Measurements from ENCODE around the gene TXNDC17.

DNA sequence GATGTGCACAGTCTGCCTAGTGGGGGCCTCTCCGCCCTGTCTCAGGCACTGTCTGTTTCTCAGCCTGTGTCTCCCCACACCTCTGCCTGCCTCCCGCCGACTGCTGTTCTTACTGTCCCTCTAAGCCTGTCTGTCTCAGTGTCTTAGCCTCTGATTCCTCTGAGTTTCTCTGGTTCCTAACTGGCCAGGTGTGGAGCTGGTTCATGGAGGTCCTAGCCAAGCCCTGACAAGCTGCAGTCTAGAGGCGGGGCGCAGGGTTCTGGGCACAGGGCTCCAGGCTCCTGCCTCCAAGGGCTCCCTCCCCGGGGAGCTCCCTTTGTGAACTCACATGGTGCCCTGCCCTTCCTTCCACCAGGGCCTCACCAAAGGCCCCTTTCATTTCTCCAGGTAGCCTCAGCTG lies 30.1 kb downstream of the TXNDC17 start:
- TF ChIP-seq HDAC2 (IDR thresholded peaks at IDR 0.05), result no peak
- TF ChIP-seq POLR2AphosphoS2 (IDR thresholded peaks at IDR 0.05; ENCODE audit: low read length), result no peak
- no peak for TF ChIP-seq FOXK2 (conservative IDR thresholded peaks at IDR 0.05 in 1 of 2, IDR thresholded peaks at IDR 0.05 in 1 of 2; ENCODE audit: low read depth in 2 of 2)
- TF ChIP-seq EWSR1 (IDR thresholded peaks at IDR 0.05; ENCODE audit: borderline replicate concordance, low read depth, partially characterized antibody), result no peak

Measured in K562 (cell line).